ENCODE measurements around the gene PGGHG. TPM values are rescaled to one million over a fixed set of nuclear protein-coding genes. Genes with fewer than 3 reads are reported as not detected.

Gene PGGHG
- total and polyA plus RNA-seq, 12 donors: 0.55 to 77.2 (median 7.1) TPM

GRCh38 chr11:340539-341512 lies 51.9 kb downstream of the PGGHG start:
- Histone ChIP-seq H3K27me3 (no peaks in the 10 kb centered on the region), H3K4me1 (replicated peaks in 1 of 2) (peaks cover 5 to 9% of the 10 kb centered on the region in 2 donors), H3K4me3 (no peak overlapping the region), H3K36me3 (replicated peaks in 1 of 2) (no peaks in the 10 kb centered on the region), H3K9me3 (replicated peaks in 1 of 3) (no peaks in the 10 kb centered on the region), H3K27ac (no peak overlapping the region)
- WGBS, 4 donors: 59 to 79% (median 64%) methylated on average over 5 of the region's 5 CpGs
- no peak for TF ChIP-seq POLR2A (IDR thresholded peaks at IDR 0.05)
- TF ChIP-seq CTCF (IDR thresholded peaks at IDR 0.05): no peak
- no peak for DNase-seq
- intact Hi-C loops (cut with DNase I): no loop called here

- Histone ChIP-seq H3K9me3 (replicated peaks in 1 of 3) (no peaks in the 10 kb centered on the region), H3K4me1 (replicated peaks in 1 of 2) (no peaks in the 10 kb centered on the region), H3K27ac (no peak overlapping the region), H3K4me3 (no peak overlapping the region), H3K36me3 (replicated peaks in 1 of 2) (no peaks in the 10 kb centered on the region), H3K27me3 (no peaks in the 10 kb centered on the region)
- no peak for TF ChIP-seq CTCF (IDR thresholded peaks at IDR 0.05)
- no peak for TF ChIP-seq POLR2A (IDR thresholded peaks at IDR 0.05)
- intact Hi-C loops (cut with DNase I): no loop called here
- WGBS, 4 donors: 67 to 79% (median 76%) methylated on average over 3 of the region's 3 CpGs
- no peak for DNase-seq
Measured at GRCh38 chr11:342328-342727, 53.4 kb downstream of the PGGHG start.

GRCh38 chr11:344836-345578 lies 56.1 kb downstream of the PGGHG start:
- Histone ChIP-seq H3K36me3 (replicated peaks in 1 of 2) (no peaks in the 10 kb centered on the region), H3K9me3 (replicated peaks in 1 of 3) (no peaks in the 10 kb centered on the region), H3K27ac (no peak overlapping the region), H3K27me3 (no peaks in the 10 kb centered on the region), H3K4me3 (no peak overlapping the region), H3K4me1 (replicated peaks in 1 of 2) (no peaks in the 10 kb centered on the region)
- TF ChIP-seq CTCF (IDR thresholded peaks at IDR 0.05) (no peak), POLR2A (IDR thresholded peaks at IDR 0.05) (no peak)
- DNase-seq: no peak
- WGBS, 4 donors: 83 to 89% (median 86%) methylated on average over 11 of the region's 11 CpGs
- intact Hi-C loops (cut with DNase I): no loop called here

Small RNA genes lying within 50 kb of the gene (small RNA-seq; reads per million reads assigned to genes)
- 0 reads per million in 2 donors for gene AC136475.6

Other genes starting within 250 kb of the PGGHG start
- not detected for gene SCGB1C1, start 96.0 kb upstream of the PGGHG start, total RNA-seq
- gene SCGB1C1, start 96.0 kb upstream of the PGGHG start, polyA plus RNA-seq: not detected
- gene BET1L, start 81.7 kb upstream of the PGGHG start, total RNA-seq: 10 to 100 TPM; 16.2 to 89.7 (median 50.8) TPM
- gene BET1L, start 81.7 kb upstream of the PGGHG start, polyA plus RNA-seq: 10 to 100 TPM; 23.6 to 76.3 (median 26.9) TPM
- gene RIC8A, start 81.4 kb upstream of the PGGHG start, total RNA-seq: 100 to 1,000 TPM in 1 of 9 donors, 10 to 100 TPM in 8; 66.7 to 105 (median 82.0) TPM
- 10 to 100 TPM; 60.9 to 83.6 (median 64.5) TPM for gene RIC8A, start 81.4 kb upstream of the PGGHG start, polyA plus RNA-seq
- 10 to 100 TPM; 13.8 to 28.2 (median 23.5) TPM for gene SIRT3, start 52.8 kb upstream of the PGGHG start, total RNA-seq
- 10 to 100 TPM; 18.2 to 30.6 (median 29.4) TPM for gene SIRT3, start 52.8 kb upstream of the PGGHG start, polyA plus RNA-seq
- 100 to 1,000 TPM in 2 of 9 donors, 10 to 100 TPM in 7; 62.2 to 165 (median 86.4) TPM for gene PSMD13, start 52.1 kb upstream of the PGGHG start, total RNA-seq
- gene PSMD13, start 52.1 kb upstream of the PGGHG start, polyA plus RNA-seq: 100 to 1,000 TPM; 113 to 174 (median 146) TPM
- under 1 TPM in 6 of 9 donors, not detected in 3; 0.14 to 0.69 (median 0.24) TPM for gene NLRP6, start 10.7 kb upstream of the PGGHG start, total RNA-seq
- under 1 TPM in 1 of 3 donors, not detected in 2; 0.16 TPM for gene NLRP6, start 10.7 kb upstream of the PGGHG start, polyA plus RNA-seq
- gene IFITM5, start 10.4 kb downstream of the PGGHG start, total RNA-seq: not detected
- not detected for gene IFITM5, start 10.4 kb downstream of the PGGHG start, polyA plus RNA-seq
- gene IFITM2, start 18.7 kb downstream of the PGGHG start, total RNA-seq: 100 to 1,000 TPM in 7 of 9 donors, 10 to 100 TPM in 2; 30.7 to 269 (median 155) TPM
- gene IFITM2, start 18.7 kb downstream of the PGGHG start, polyA plus RNA-seq: 100 to 1,000 TPM; 290 to 835 (median 443) TPM
- gene IFITM1, start 24.9 kb downstream of the PGGHG start, total RNA-seq: 100 to 1,000 TPM in 3 of 9 donors, 10 to 100 TPM in 6; 12.1 to 238 (median 84.5) TPM
- gene IFITM1, start 24.9 kb downstream of the PGGHG start, polyA plus RNA-seq: 100 to 1,000 TPM in 2 of 3 donors, 10 to 100 TPM in 1; 84.6 to 360 (median 139) TPM
- 100 to 1,000 TPM in 8 of 9 donors, 10 to 100 TPM in 1; 80.5 to 946 (median 291) TPM for gene IFITM3, start 31.7 kb downstream of the PGGHG start, total RNA-seq
- 1,000 to 10,000 TPM in 1 of 3 donors, 100 to 1,000 TPM in 2; 454 to 1,592 (median 502) TPM for gene IFITM3, start 31.7 kb downstream of the PGGHG start, polyA plus RNA-seq
- gene B4GALNT4, start 80.4 kb downstream of the PGGHG start, total RNA-seq: 1 to 10 TPM in 4 of 9 donors, under 1 TPM in 3, not detected in 2; 0.29 to 4.6 (median 1.1) TPM
- 10 to 100 TPM in 1 of 3 donors, 1 to 10 TPM in 1, under 1 TPM in 1; 0.15 to 30.3 (median 9.1) TPM for gene B4GALNT4, start 80.4 kb downstream of the PGGHG start, polyA plus RNA-seq
- under 1 TPM in 3 of 9 donors, not detected in 6; 0.45 to 0.65 (median 0.65) TPM for gene PKP3, start 105.1 kb downstream of the PGGHG start, total RNA-seq
- gene PKP3, start 105.1 kb downstream of the PGGHG start, polyA plus RNA-seq: under 1 TPM in 1 of 3 donors, not detected in 2; 0.37 TPM
- gene SIGIRR, start 125.9 kb downstream of the PGGHG start, total RNA-seq: 10 to 100 TPM in 7 of 9 donors, 1 to 10 TPM in 2; 5.7 to 70.0 (median 21.1) TPM
- gene SIGIRR, start 125.9 kb downstream of the PGGHG start, polyA plus RNA-seq: 100 to 1,000 TPM in 1 of 3 donors, 10 to 100 TPM in 1, 1 to 10 TPM in 1; 2.7 to 111 (median 80.4) TPM
- gene ANO9, start 152.9 kb downstream of the PGGHG start, total RNA-seq: 1 to 10 TPM in 1 of 9 donors, under 1 TPM in 3, not detected in 5; 0.52 to 2.2 (median 0.79) TPM
- gene ANO9, start 152.9 kb downstream of the PGGHG start, polyA plus RNA-seq: 1 to 10 TPM in 2 of 3 donors, under 1 TPM in 1; 0.07 to 2.9 (median 1.2) TPM
- gene PTDSS2, start 161.2 kb downstream of the PGGHG start, total RNA-seq: 10 to 100 TPM; 20.7 to 85.9 (median 41.4) TPM
- 100 to 1,000 TPM in 1 of 3 donors, 10 to 100 TPM in 2; 11.0 to 109 (median 53.7) TPM for gene PTDSS2, start 161.2 kb downstream of the PGGHG start, polyA plus RNA-seq
- 100 to 1,000 TPM; 103 to 342 (median 252) TPM for gene RNH1, start 218.1 kb downstream of the PGGHG start, total RNA-seq
- 100 to 1,000 TPM in 2 of 3 donors, 10 to 100 TPM in 1; 36.3 to 125 (median 110) TPM for gene RNH1, start 218.1 kb downstream of the PGGHG start, polyA plus RNA-seq
- 10 to 100 TPM; 10.8 to 45.0 (median 36.7) TPM for gene HRAS, start 246.4 kb downstream of the PGGHG start, total RNA-seq
- 100 to 1,000 TPM in 2 of 3 donors, 10 to 100 TPM in 1; 18.7 to 190 (median 164) TPM for gene HRAS, start 246.4 kb downstream of the PGGHG start, polyA plus RNA-seq
- gene LRRC56, start 248.4 kb downstream of the PGGHG start, total RNA-seq: 1 to 10 TPM in 2 of 9 donors, under 1 TPM in 6, not detected in 1; 0.32 to 1.7 (median 0.82) TPM
- 1 to 10 TPM in 2 of 3 donors, not detected in 1; 1.7 to 4.3 TPM for gene LRRC56, start 248.4 kb downstream of the PGGHG start, polyA plus RNA-seq